Dendritic cell treated with granulocyte-macrophage colony-stimulating factor and Interleukin-4, amounts not matched to agents 40 ng/mL and 50 ng/mL, for 4 days (primary cell): ENCODE results near the gene MAST4.

ENCODE experiments used
- H3K27ac Mint-ChIP-seq: one replicate; pipeline ENCODE4 v1.8.0; 2022; ENCODE audit warnings: mild to moderate bottlenecking, mixed read lengths
- H3K27me3 Mint-ChIP-seq: one replicate; pipeline ENCODE4 v1.8.0; 2022; ENCODE audit warnings: mild to moderate bottlenecking, mixed read lengths
- H3K36me3 Mint-ChIP-seq: one replicate; pipeline ENCODE4 v1.8.0; 2022; ENCODE audit warnings: low read depth, mixed read lengths
- H3K4me1 Mint-ChIP-seq: one replicate; pipeline ENCODE4 v1.8.0; 2022; ENCODE audit warnings: low read depth, mixed read lengths
- H3K4me3 Mint-ChIP-seq: one replicate; pipeline ENCODE4 v1.8.0; 2022; ENCODE audit warnings: mild to moderate bottlenecking, moderate library complexity, mixed read lengths
- H3K9me3 Mint-ChIP-seq: one replicate; pipeline ENCODE4 v1.8.0; 2022; ENCODE audit warnings: mixed read lengths
- intact Hi-C: fragments of 100-400 bp; cut with micrococcal nuclease; formaldehyde crosslinking; loops from one replicate; pipeline ENCODE4 v1.15.0; 2022

Gene MAST4

DNA sequence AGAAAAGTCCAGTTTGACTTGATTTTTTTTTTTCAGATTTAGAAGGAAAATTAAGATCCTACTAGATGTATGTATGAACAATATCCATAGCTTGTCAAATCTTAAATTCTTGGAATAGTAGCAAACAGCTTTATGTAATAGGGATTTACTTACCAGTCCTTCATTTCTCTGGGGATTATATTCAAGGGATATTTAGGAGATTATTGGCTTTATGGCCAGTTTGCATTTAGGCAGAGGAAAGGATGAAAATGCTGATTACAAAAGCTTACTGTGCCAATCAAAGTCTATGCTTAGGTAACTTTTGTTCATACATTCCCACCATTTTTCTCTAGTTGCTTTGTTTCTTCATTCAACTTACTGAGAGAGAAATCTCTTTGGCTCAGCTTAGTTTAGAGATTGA, 47.9 kb downstream of the MAST4 start:
- no peaks in the 10 kb centered on the region for H3K36me3 Mint-ChIP-seq
- peaks cover 2% of the 10 kb centered on the region for H3K4me1 Mint-ChIP-seq
- intact Hi-C loops = no loop called here
- no peak overlapping the region for H3K4me3 Mint-ChIP-seq
- H3K9me3 Mint-ChIP-seq = no peaks in the 10 kb centered on the region
- H3K27me3 Mint-ChIP-seq = no peaks in the 10 kb centered on the region
- H3K27ac Mint-ChIP-seq = no peak overlapping the region

- no peaks in the 10 kb centered on the region for H3K9me3 Mint-ChIP-seq
- H3K4me1 Mint-ChIP-seq = no peaks in the 10 kb centered on the region
- H3K27ac Mint-ChIP-seq = no peak overlapping the region
- no peak overlapping the region for H3K4me3 Mint-ChIP-seq
- no peaks in the 10 kb centered on the region for H3K27me3 Mint-ChIP-seq
- no peaks in the 10 kb centered on the region for H3K36me3 Mint-ChIP-seq
- intact Hi-C loops = no loop called here
These were observed 48.8 kb downstream of the MAST4 start for GRCh38 chr5:66645039-66645438.

DNA sequence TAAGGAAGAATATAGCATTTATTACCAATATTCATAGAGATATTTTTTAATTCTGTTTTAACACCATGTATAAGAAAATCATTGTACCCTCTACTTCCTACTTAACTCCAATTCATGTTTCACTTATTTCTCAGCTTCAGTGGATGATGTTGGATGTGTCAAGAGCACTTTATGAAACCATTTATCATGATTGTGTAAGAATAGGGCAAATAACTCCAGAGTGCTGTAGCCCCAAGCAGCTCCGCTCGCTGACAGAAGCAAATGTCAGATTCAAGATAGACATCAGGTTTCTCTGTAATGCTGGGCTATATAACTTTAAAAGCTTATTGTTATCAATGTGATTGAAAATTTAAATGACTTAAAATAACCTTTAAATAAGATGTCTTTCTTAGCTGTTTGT, 50.4 kb downstream of the MAST4 start:
- Mint-ChIP-seq H3K9me3 (peaks cover 9% of the 10 kb centered on the region), H3K27me3 (no peaks in the 10 kb centered on the region), H3K4me1 (no peaks in the 10 kb centered on the region), H3K4me3 (no peak overlapping the region), H3K36me3 (no peaks in the 10 kb centered on the region), H3K27ac (no peak overlapping the region)
- intact Hi-C loops = no loop called here

- Mint-ChIP-seq H3K9me3 (peaks cover 13% of the 10 kb centered on the region), H3K27me3 (no peaks in the 10 kb centered on the region), H3K4me1 (no peaks in the 10 kb centered on the region), H3K36me3 (no peaks in the 10 kb centered on the region), H3K27ac (no peak overlapping the region), H3K4me3 (no peak overlapping the region)
- intact Hi-C loops = no loop called here
These were observed 51.1 kb downstream of the MAST4 start for GRCh38 chr5:66647146-66647856.

DNA sequence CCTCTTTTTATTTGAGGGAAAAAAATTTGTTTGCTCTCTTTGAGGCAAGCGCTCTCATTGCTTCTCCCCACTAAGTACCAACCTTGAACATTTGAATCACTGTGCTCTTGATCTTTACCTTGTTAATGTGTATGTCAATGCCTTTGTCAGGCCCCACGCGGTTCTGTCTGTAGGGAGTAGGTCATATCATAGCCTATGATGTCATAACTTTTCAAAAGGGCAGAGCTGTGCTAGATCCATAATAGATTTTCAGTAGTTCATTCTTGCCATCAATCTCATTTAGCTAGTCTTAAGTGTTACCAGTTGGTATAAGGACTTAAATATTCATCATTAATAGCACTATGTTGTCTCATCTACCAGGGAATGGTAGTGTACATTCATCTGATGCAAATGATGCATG, 56.6 kb downstream of the MAST4 start:
- Mint-ChIP-seq H3K4me3 (no peak overlapping the region), H3K36me3 (no peaks in the 10 kb centered on the region), H3K27me3 (peaks cover 2% of the 10 kb centered on the region), H3K27ac (no peak overlapping the region), H3K9me3 (peaks cover 13% of the 10 kb centered on the region), H3K4me1 (no peaks in the 10 kb centered on the region)
- intact Hi-C loops = no loop called here

DNA sequence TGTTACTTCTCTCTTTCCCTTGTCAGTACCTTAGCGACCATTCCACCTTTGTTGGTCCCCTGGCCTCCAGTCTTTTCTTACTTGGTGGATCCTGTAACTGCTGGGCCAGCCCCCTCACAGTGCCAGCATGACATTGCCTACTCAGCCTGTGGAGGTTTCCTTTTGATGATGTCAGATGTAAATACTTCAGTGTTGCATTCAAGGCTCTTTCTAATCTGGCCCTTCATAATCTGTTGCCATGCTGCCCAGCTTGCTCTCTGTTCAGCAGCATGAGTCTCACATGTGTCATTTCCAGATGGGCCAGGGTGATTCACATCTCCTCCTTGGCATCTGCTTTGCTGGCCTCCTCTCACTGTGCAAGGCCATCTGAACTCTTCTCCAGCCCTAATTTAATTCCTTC, 57.1 kb downstream of the MAST4 start:
- Mint-ChIP-seq H3K36me3 (no peaks in the 10 kb centered on the region), H3K27me3 (peaks cover 2% of the 10 kb centered on the region), H3K4me3 (no peak overlapping the region), H3K9me3 (peaks cover 13% of the 10 kb centered on the region), H3K27ac (no peak overlapping the region), H3K4me1 (no peaks in the 10 kb centered on the region)
- intact Hi-C loops = no loop called here

- intact Hi-C loops = no loop called here
- Mint-ChIP-seq H3K27me3 (peaks cover 2% of the 10 kb centered on the region), H3K4me3 (no peak overlapping the region), H3K36me3 (no peaks in the 10 kb centered on the region), H3K27ac (no peak overlapping the region), H3K9me3 (peaks cover 13% of the 10 kb centered on the region), H3K4me1 (no peaks in the 10 kb centered on the region)
These were observed 59.5 kb downstream of the MAST4 start for GRCh38 chr5:66655395-66656324.

DNA sequence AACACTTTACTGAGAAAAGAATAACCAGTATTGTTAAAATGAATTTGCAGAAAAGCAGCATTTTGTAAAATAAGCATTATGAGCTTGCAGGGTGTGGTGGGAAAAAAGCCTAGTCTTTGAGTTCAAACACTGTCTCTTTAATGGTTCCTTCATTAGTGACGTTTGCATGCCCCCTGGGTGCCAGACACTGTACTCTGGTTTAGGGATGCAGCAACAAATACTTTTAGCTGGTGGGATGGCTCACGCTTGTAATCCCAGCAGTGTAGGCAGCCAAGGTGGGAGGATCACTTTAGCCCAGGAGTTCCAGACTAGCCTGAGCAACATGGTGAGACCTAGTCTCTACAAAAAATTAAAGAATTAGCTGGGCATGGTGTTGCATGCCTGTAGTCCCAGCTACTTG, 62.3 kb downstream of the MAST4 start:
- no peaks in the 10 kb centered on the region for H3K4me1 Mint-ChIP-seq
- H3K27ac Mint-ChIP-seq = no peak overlapping the region
- intact Hi-C loops = no loop called here
- H3K36me3 Mint-ChIP-seq = no peaks in the 10 kb centered on the region
- H3K4me3 Mint-ChIP-seq = no peak overlapping the region
- H3K9me3 Mint-ChIP-seq = no peaks in the 10 kb centered on the region
- peaks cover 2% of the 10 kb centered on the region for H3K27me3 Mint-ChIP-seq

GRCh38 chr5:66659780-66660179, 63.6 kb downstream of the MAST4 start:
- intact Hi-C loops = no loop called here
- Mint-ChIP-seq H3K27me3 (peaks cover under 1% of the 10 kb centered on the region), H3K4me1 (no peaks in the 10 kb centered on the region)

GRCh38 chr5:66660396-66660795, 64.2 kb downstream of the MAST4 start:
- peaks cover 3% of the 10 kb centered on the region for H3K27me3 Mint-ChIP-seq
- H3K27ac Mint-ChIP-seq = no peak overlapping the region
- no peaks in the 10 kb centered on the region for H3K36me3 Mint-ChIP-seq
- intact Hi-C loops = no loop called here
- H3K4me3 Mint-ChIP-seq = no peak overlapping the region
- H3K4me1 Mint-ChIP-seq = no peaks in the 10 kb centered on the region
- peaks cover 8% of the 10 kb centered on the region for H3K9me3 Mint-ChIP-seq

More at GRCh38 chr5:66659780-66660179, 63.6 kb downstream of the MAST4 start:
- no peak overlapping the region for H3K27ac Mint-ChIP-seq
- no peak overlapping the region for H3K4me3 Mint-ChIP-seq
- peaks cover 4% of the 10 kb centered on the region for H3K9me3 Mint-ChIP-seq
- H3K36me3 Mint-ChIP-seq = no peaks in the 10 kb centered on the region

- Mint-ChIP-seq H3K27me3 (peaks cover 3% of the 10 kb centered on the region), H3K9me3 (peaks cover 8% of the 10 kb centered on the region), H3K36me3 (no peaks in the 10 kb centered on the region), H3K4me1 (no peaks in the 10 kb centered on the region), H3K27ac (no peak overlapping the region), H3K4me3 (no peak overlapping the region)
- intact Hi-C loops = no loop called here
These were observed 65.0 kb downstream of the MAST4 start for GRCh38 chr5:66661149-66661548.

- Mint-ChIP-seq H3K9me3 (peaks cover 8% of the 10 kb centered on the region), H3K27me3 (peaks cover 7% of the 10 kb centered on the region), H3K4me3 (no peak overlapping the region), H3K4me1 (no peaks in the 10 kb centered on the region), H3K27ac (no peak overlapping the region), H3K36me3 (no peaks in the 10 kb centered on the region)
- intact Hi-C loops = no loop called here
These were observed 70.6 kb downstream of the MAST4 start for GRCh38 chr5:66666778-66667177.

- Mint-ChIP-seq H3K36me3 (no peaks in the 10 kb centered on the region), H3K9me3 (peaks cover 8% of the 10 kb centered on the region), H3K27me3 (peaks cover 7% of the 10 kb centered on the region), H3K4me3 (no peak overlapping the region), H3K27ac (no peak overlapping the region), H3K4me1 (no peaks in the 10 kb centered on the region)
- intact Hi-C loops = no loop called here
These were observed 73.1 kb downstream of the MAST4 start for GRCh38 chr5:66669086-66669861.

DNA sequence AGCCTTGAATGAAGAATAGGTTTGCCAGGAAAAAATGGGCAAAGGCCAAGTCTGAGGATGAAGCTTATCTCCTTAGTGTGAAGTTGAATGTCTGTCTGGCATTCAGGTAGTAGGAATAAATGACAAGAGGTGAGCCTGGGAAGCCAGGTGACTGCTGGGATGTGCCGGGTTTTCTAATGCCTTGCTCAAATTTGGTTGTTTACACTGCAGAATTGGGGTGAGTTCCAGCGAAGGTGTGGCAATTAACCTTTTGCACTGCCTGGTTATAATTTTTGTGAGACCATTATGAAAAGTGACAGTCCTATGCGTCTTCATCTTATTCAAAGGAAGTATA, 73.6 kb downstream of the MAST4 start:
- intact Hi-C loops = no loop called here
- Mint-ChIP-seq H3K4me3 (no peak overlapping the region), H3K27ac (no peak overlapping the region), H3K36me3 (no peaks in the 10 kb centered on the region), H3K9me3 (peaks cover 4% of the 10 kb centered on the region), H3K27me3 (peaks cover 5% of the 10 kb centered on the region), H3K4me1 (no peaks in the 10 kb centered on the region)
